ENCODE results near the gene LYPD6B.

LYPD6B gene

GRCh38 chr2:149134335-149134923, 95.9 kb downstream of the LYPD6B start:
- no peak overlapping the region for H3K27ac ChIP-seq (replicated peaks)
- no peak overlapping the region for H3K4me3 ChIP-seq (replicated peaks; ENCODE audit: insufficient read depth, low read length)
- no peak for TF ChIP-seq POLR2AphosphoS5 (IDR thresholded peaks at IDR 0.05; ENCODE audit: low read depth)
- no peak for TF ChIP-seq SPI1 (IDR thresholded peaks at IDR 0.05; ENCODE audit: borderline replicate concordance, low read depth)
- no peak for TF ChIP-seq GABPA (IDR thresholded peaks at IDR 0.05; ENCODE audit: low read depth)
- TF ChIP-seq, protein P1, sequence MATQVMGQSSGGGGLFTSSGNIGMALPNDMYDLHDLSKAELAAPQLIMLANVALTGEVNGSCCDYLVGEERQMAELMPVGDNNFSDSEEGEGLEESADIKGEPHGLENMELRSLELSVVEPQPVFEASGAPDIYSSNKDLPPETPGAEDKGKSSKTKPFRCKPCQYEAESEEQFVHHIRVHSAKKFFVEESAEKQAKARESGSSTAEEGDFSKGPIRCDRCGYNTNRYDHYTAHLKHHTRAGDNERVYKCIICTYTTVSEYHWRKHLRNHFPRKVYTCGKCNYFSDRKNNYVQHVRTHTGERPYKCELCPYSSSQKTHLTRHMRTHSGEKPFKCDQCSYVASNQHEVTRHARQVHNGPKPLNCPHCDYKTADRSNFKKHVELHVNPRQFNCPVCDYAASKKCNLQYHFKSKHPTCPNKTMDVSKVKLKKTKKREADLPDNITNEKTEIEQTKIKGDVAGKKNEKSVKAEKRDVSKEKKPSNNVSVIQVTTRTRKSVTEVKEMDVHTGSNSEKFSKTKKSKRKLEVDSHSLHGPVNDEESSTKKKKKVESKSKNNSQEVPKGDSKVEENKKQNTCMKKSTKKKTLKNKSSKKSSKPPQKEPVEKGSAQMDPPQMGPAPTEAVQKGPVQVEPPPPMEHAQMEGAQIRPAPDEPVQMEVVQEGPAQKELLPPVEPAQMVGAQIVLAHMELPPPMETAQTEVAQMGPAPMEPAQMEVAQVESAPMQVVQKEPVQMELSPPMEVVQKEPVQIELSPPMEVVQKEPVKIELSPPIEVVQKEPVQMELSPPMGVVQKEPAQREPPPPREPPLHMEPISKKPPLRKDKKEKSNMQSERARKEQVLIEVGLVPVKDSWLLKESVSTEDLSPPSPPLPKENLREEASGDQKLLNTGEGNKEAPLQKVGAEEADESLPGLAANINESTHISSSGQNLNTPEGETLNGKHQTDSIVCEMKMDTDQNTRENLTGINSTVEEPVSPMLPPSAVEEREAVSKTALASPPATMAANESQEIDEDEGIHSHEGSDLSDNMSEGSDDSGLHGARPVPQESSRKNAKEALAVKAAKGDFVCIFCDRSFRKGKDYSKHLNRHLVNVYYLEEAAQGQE (IDR thresholded peaks at IDR 0.05; ENCODE audit: insufficient replicate concordance, low read depth): no peak
- TF ChIP-seq, protein P2, sequence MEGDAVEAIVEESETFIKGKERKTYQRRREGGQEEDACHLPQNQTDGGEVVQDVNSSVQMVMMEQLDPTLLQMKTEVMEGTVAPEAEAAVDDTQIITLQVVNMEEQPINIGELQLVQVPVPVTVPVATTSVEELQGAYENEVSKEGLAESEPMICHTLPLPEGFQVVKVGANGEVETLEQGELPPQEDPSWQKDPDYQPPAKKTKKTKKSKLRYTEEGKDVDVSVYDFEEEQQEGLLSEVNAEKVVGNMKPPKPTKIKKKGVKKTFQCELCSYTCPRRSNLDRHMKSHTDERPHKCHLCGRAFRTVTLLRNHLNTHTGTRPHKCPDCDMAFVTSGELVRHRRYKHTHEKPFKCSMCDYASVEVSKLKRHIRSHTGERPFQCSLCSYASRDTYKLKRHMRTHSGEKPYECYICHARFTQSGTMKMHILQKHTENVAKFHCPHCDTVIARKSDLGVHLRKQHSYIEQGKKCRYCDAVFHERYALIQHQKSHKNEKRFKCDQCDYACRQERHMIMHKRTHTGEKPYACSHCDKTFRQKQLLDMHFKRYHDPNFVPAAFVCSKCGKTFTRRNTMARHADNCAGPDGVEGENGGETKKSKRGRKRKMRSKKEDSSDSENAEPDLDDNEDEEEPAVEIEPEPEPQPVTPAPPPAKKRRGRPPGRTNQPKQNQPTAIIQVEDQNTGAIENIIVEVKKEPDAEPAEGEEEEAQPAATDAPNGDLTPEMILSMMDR (IDR thresholded peaks at IDR 0.05; ENCODE audit: insufficient read depth, low read length): no peak
- no peak for DNase-seq (ENCODE audit: low read depth in 1 of 2, low spot score in 1 of 2)
- no peaks in the 10 kb centered on the region for H3K27me3 ChIP-seq (ENCODE audit: insufficient read depth, poor library complexity, severe bottlenecking)

DNA sequence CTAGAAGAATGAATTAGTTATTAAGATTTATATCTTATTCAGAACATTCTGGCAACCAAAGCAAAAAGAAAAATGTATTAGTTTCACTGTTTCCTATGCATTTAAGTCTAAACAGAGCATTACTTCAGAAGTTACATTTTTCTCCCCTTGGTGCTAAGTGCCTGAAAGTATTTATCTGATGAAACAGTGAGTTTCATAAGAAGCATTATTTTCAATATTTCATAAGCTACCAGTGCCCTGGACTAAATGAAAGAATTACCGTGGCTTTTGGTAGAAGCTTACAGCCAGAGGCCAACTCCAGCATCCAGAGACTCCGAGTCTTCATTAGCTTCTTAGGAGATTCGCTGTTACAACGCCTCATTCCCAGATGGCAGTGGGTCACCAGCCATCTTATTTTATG, 97.6 kb downstream of the LYPD6B start:
- DNase-seq (ENCODE audit: low read depth in 1 of 2, low spot score in 1 of 2): no peak
- H3K4me3 ChIP-seq (replicated peaks; ENCODE audit: insufficient read depth, low read length): no peak overlapping the region
- H3K27ac ChIP-seq (replicated peaks): no peak overlapping the region
- TF ChIP-seq, protein P1 (IDR thresholded peaks at IDR 0.05; ENCODE audit: insufficient replicate concordance, low read depth): no peak
- TF ChIP-seq, protein P2 (IDR thresholded peaks at IDR 0.05; ENCODE audit: insufficient read depth, low read length): no peak
- TF ChIP-seq SPI1 (IDR thresholded peaks at IDR 0.05; ENCODE audit: borderline replicate concordance, low read depth): no peak
- TF ChIP-seq GABPA (IDR thresholded peaks at IDR 0.05; ENCODE audit: low read depth): no peak
- TF ChIP-seq POLR2AphosphoS5 (IDR thresholded peaks at IDR 0.05; ENCODE audit: low read depth): no peak
- H3K27me3 ChIP-seq (ENCODE audit: insufficient read depth, poor library complexity, severe bottlenecking): no peaks in the 10 kb centered on the region

DNA sequence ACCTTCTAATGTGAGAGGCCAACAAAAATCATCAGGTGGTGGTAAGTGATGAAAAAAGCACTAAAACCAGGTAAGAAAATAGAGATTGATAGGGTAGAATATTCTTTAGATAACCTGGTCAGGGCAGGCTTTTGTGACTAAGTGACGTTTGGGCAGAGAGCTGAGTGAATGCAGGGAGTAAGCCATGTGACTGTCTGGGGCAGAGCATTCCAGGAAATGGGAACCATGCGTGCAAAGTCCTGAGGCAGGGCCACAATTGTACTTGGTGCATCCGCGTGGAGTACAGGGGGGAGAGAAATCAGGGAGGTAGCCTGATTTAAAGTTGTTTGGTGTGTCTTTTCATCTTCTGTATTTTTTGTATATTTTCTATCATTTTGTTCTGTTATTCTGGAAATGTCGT, 102.5 kb downstream of the LYPD6B start:
- Histone ChIP-seq H3K27ac (replicated peaks) (no peak overlapping the region), H3K27me3 (ENCODE audit: insufficient read depth, poor library complexity, severe bottlenecking) (no peaks in the 10 kb centered on the region), H3K4me3 (replicated peaks; ENCODE audit: insufficient read depth, low read length) (no peak overlapping the region)
- no peak for DNase-seq (ENCODE audit: low read depth in 1 of 2, low spot score in 1 of 2)
- TF ChIP-seq POLR2AphosphoS5 (IDR thresholded peaks at IDR 0.05; ENCODE audit: low read depth): no peak
- TF ChIP-seq SPI1 (IDR thresholded peaks at IDR 0.05; ENCODE audit: borderline replicate concordance, low read depth): no peak

DNA sequence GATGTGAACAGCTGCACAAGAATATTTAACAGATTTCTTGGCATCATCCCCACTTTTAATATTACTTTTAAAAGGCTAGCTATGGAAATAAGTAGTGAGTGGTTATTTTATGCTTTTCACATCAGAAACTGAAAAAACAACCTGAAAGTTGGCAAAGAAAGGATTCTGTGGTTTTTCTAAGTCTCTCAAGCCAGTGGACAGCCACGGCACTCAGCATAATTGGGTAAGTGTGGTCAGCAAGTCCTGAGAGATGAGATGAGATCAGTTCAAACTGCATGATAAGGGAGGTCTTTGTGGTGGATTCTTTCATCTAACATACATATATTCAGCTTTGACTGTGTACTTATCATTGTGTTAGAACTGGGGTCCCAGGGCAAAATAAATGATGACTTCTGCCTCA, 105.2 kb downstream of the LYPD6B start:
- no peak for TF ChIP-seq GABPA (IDR thresholded peaks at IDR 0.05; ENCODE audit: low read depth)
- H3K27ac ChIP-seq (replicated peaks): no peak overlapping the region
- no peaks in the 10 kb centered on the region for H3K27me3 ChIP-seq (ENCODE audit: insufficient read depth, poor library complexity, severe bottlenecking)
- no peak overlapping the region for H3K4me3 ChIP-seq (replicated peaks; ENCODE audit: insufficient read depth, low read length)
- DNase-seq (ENCODE audit: low read depth in 1 of 2, low spot score in 1 of 2): no peak

Measured in HL-60 (cell line).